GM10266 (cell line): ENCODE measurements around the gene SMAD3.
"Not testable (repeated sequence)": the region's sequence is repeated elsewhere in the genome, so short reads cannot be mapped to it uniquely, and the experiment has no call there.

ENCODE experiments used
- DNase-seq: peaks from one replicate; pipeline ENCODE4 v3.0.0; 2012; ENCODE audit errors: extremely low spot score
- CTCF ChIP-seq: IDR thresholded peaks from 2 replicates; pipeline ENCODE4 v1.5.1; 2012; ENCODE audit warnings: mild to moderate bottlenecking, low read depth; ENCODE audit not compliant: control insufficient read depth, insufficient read depth; ENCODE audit errors: missing control alignments

SMAD3 gene

GRCh38 chr15:67119238-67119846 lies 53.9 kb downstream of the SMAD3 start:
- no peak for TF ChIP-seq CTCF
- no peak for DNase-seq

- TF ChIP-seq CTCF: no peak
- DNase-seq: no peak
Observed at GRCh38 chr15:67120009-67120838, 54.8 kb downstream of the SMAD3 start.

GRCh38 chr15:67120839-67121643 lies 55.6 kb downstream of the SMAD3 start:
- no peak for TF ChIP-seq CTCF
- DNase-seq: peak; percentile 70

- DNase-seq: no peak
- TF ChIP-seq CTCF: no peak
Observed at GRCh38 chr15:67121644-67122605, 56.5 kb downstream of the SMAD3 start.

GRCh38 chr15:67122816-67123215 lies 57.4 kb downstream of the SMAD3 start:
- not testable (repeated sequence) for DNase-seq

- not testable (repeated sequence) for DNase-seq
Observed at GRCh38 chr15:67123291-67123690, 57.9 kb downstream of the SMAD3 start.

GRCh38 chr15:67124111-67124510 lies 58.7 kb downstream of the SMAD3 start:
- DNase-seq: no peak
- no peak for TF ChIP-seq CTCF
